Measurements from ENCODE around the gene USP21.

The USP21 gene

DNA sequence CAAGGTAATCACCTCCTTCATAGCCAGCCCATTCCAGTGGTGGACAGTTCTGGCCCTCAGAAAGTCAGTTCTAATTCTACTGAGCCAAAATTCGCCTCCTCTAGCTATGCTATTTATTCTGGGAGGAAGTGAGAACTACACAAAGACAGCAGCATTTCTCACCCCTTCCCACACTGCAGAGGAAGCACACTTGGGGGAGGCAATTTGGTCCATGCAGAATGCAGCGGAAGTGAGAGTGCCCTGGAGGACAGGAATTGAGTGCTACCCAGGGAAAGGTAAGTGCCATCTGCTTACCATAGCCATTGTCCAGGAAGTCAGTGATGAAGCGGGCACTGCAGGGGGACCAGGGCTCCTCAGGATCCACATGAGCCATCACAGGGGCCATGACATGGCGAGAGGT is 35.9 kb downstream of the USP21 start:
- DNase-seq, result no peak

DNA sequence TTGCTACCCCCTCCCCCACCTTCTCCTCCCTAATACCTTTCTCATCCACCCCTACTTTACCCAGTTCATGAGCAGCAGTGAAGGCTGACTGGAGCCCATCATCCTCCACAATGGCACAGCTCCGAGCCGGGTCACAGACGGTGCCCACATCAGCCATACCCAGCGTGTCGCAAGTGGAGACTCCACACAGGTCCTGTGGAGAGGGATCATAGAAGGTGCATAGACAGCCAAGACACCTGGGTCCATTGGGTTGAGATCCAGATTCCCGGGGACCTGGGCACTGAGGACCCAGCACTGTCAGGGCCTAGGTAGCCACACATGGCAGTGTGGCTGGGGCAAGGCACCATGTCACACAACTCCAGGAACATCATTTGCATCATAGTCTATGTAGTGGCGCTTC is 36.8 kb downstream of the USP21 start:
- DNase-seq, result no peak

DNA sequence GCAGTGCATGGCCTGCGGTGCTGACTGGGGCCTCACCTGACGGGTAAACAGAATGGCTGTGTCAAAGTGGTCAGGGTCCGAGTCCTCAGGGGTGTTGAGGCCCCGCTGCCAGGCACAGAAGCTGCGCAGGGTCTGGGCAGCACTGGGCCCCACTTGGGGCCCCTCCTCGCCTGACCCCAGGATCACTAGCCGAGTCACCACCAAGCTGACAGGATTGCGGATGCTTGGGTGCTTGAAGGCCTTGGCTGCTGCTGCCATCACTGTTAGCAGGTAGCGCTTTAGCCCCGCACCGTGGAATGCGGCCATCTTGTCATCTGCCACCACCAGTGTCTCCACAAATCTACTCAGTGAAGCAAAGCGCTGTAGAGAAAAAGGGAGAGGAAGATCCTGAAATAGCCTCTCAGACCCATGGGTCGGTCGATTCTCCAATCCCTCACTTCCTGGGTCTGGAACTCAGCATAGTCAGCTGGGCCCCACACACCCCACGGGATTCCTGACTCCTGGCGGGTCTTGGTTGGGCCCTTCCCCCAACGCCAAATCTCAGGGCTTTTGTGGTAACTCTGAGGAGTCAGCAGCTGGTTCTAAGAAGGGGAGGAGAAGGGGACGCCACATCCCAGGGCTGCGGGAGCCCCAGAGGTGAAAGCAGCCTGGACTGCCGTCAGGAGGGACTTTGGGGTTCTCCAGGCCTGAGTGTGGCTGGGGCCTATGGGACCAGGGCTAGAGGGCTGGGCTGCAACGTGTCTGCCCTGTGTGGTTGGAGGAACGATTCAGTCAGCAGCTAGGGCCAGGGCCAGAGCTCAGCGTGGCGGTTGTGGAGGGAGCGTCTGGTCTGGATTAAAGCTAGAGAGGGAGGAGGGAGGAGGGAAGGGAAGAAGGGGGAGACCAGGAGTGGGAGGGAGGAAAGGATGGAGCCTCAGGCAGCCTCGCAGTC is 37.5 kb downstream of the USP21 start:
- no peak for DNase-seq

DNA sequence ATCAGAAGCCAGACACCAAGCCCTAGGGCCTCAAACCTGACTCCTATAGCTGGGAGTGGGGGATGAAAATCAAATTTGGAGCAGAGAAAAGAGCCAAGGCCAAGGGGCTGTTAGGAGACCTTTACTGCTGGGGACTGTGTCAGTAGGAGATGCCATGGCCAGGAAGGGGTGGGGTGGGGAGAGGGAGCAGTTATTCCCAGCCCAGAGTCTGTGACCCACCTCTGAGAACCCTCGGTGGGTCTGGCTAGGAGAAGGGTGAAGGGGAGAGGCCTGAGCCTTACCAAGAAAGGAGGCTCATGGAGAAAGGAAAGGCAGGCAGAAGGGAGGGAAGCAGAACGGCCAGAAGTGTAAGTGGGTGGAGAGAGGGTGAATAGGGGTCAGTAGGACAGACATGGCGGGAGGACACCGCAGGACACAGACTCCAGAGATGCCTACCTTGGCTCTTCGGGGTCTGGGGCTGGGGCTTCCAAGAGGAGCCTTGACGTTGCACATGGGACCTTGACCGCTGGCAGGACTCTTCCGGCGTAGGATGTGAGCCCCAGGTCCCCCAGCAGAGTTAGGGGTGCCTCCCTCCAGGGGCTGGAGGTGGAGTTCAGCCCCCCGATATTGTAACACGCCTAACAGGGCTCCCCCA is 38.4 kb downstream of the USP21 start:
- no peak for DNase-seq

DNA sequence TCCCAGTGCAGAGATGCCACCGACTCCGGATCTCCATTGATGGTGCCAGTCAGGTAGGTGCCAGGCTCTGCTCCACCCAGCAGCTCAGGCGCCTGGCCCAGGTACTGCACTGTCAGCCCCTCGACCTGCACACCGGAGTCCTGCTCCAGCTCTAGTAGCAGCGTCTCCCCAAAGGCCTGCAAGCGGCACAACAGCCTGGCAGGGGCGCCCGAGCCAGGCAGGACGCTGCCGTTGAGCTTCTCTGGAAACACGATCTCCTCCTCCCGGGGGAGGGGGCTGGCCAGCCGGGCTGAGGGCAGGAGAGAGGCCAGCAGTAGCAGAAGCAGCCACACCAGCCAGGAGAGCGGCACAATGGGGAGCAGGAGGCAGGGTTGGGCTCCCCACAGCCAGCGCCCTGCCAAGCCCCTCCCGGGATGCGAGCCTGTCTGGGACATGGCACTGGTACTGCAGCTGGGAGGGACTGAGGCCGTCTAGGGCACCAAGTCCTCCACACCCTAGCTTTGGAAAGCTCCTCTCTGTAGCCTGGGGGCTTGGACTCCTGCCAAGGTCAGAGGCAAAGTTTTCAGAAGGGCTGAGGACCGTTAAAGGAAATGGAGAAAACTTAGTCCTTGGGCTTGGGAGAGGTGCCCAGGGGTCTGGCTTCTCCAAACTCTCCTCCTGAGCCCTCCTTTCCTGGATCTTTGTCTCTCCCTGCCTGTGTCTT is 39.0 kb downstream of the USP21 start:
- no peak for DNase-seq

DNA sequence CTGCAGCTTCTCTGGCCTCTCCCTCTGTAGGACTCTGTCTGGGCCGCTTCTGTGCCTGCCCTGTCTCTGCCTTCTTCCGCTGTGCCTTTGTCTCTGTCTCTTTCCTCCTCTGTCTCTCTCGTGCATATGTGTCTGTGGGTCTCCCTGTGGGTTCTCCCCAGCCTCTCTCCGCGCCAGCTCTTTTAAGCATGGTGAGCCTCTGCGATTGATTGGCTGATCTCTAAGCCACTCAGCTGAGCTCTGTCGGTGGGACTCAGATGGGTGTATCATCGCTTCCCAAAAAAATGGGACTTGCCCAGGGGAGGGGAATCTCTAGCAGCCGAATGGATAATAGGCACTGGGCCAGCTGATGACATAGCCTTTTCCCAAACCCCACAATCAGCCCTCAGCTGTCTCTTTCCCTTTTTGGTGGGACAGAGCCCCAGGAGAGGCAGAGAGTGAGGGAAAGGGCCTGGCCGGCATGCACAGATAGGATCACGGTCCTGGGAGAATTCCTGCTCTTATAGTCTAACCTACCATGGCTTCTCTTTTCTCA is 39.7 kb downstream of the USP21 start, which contains the start of gene ADAMTS4:
Gene ADAMTS4 (minus strand): TSS at position 158 of the 535 bp plus-strand sequence. CDS start 427 bp downstream, outside the sequence.
- no peak for DNase-seq

DNA sequence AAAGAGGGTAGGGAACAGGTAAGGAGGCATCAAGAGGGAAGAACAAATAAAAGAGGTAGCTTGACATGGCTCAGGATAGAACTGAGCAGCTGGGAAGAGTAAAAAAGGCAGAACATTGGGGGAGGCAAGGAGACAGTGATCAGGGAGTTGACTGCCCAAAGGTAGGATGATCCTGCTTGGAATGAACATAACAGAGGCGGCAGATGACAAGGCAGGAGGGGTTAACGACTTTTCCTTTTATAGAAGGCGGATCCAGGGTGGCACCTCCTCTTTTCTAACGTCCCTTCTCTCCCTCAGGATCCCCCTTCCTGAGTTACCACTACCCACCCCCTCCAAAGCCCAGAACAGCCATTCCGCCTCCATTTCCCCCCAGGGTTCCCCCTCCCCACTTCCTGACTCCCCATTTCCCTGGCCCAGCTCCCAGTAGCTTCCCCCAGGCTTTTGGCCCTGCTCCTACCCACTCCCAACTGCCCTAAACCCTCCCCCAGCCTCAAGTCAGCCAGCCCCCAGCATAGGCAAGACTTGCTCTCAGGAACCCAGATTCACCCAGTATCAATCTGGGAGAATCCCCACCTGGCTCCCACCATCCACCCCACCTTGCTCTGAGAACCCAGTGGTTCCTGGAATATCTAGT is 40.3 kb downstream of the USP21 start:
- DNase-seq, result no peak

- DNase-seq, result no peak
These were observed 41.2 kb downstream of the USP21 start for GRCh38 chr1:161200421-161200991.

DNA sequence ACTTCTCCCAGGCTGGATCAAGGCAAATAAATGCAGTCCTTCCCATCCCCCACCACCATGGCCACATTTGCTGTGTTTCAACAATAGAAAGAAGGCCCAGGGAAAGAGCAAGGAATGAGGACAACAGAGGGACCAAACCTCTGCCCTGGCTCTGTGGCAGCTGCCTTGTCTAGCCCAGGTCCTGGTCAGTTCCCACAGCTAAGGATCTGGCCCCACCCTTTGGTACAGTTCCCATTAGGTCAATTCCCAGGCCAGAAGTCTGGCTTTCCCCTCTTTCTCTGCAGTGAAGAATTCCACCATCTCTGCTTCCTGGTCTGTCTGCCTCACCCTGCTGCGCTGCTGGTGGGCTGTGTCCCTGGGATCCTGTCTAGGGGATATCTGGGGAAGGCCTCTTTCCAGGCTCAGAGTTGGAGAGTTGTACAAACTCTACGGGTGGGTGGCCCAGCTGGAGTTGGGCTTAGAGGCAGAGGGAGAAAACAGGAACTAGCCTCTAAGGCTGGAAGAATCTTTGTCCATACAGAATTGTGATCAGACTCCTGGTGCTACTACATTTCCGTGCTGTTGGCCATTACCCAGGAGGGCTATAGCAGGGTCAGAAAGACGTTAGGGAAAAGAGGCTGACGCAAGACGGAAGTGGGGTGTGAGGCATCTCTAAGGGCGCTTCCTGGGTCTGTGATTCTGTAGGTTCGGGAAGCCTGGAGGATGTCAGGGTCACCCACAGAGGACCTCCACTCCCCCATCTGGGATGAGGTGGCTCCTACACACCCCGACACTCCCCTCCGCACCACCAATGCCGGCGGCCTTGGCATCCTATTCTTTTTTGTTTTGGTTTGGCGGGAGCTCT is 41.9 kb downstream of the USP21 start:
- no peak for DNase-seq

DNA sequence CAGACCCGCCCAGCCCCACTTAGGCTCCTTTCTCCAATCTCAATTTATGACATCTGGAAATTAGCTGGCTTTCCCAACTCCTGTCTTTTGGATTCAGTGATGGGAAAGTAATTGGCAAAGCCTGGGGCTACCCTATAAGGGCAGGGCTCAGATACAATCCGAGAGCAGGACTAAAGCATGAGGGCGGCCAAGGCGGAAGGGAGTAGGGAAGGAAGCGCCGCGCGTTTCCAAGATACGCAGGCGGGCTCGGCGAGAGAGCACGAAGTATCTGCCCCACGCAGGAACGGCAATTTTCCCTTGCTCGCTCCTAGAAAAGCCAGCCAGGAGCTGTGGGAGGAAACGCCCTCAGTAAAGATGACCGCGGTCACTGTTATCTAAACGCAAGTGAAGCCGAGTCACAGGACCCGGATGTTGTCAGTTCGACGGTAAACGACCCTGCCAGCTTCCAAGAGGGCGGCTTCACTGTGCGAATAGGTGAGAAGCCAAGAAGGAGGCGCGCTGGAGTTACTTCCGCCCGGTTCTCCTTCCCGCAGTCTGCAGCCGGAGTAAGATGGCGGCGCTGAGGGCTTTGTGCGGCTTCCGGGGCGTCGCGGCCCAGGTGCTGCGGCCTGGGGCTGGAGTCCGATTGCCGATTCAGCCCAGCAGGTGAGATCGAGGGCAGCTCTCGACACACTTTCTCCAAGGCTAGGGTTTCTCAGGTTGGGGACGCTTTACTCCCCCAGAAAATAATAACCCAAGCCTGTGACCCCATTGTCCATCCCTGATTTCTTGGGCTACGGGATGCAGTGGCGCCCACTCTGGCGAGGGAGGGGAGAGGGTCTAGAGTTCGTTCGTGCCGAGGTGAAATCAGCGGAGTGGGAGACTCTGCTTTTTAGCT is 42.8 kb downstream of the USP21 start, which contains the start of gene NDUFS2:
Gene NDUFS2 (plus strand): TSS at position 532 of the 877 bp plus-strand sequence. CDS start 19 bp downstream, at position 551.
- DNase-seq, result peak; percentile 92

DNA sequence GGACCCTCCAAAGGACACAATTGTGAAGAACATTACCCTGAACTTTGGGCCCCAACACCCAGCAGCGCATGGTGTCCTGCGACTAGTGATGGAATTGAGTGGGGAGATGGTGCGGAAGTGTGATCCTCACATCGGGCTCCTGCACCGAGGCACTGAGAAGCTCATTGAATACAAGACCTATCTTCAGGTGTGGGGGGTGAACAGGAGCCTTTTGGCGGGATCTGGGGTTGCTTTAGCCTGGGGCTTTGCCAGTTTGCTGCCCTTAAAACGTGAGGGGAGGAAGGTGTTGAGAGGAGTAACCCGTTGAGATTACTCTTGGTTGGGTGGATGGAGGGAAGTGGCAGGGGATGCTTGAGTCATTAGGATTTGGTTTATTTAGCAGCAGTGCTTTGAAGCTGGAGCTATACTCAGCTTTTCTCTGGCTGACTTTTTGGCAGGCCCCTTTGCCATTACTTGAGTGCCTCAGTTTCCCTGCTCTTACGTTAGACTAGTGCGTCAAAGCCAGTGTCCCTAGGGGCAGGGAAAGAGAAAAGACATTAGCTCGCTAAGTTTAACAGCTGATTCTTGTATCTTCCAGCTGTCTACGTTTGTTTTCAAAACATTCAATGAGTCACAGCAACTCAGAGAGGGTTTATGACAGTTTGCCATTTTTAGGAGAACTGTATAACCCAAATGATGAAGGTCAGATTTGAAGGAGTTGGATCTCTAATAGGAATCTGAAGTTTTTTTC is 47.3 kb downstream of the USP21 start:
- no peak for DNase-seq

DNA sequence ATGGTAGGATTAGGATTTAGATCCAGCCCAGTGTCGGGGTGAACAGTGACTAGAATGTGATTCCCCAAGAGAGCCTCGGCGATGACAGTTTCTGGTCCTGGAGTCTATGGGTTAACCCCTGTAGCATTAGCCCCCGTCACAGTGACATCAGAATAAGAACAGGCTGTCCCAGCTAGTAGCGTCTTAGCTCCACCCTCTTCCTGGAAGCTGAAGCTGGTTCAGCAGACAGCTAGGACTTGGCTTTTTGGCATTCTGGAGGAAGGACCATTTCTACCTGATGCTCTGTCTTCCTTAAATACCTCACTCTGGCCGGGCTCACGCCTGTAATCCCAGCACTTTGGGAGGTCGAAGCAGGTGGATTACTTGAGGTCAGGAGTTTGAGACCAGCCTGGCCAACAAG is 47.9 kb downstream of the USP21 start:
- no peak for DNase-seq

DNA sequence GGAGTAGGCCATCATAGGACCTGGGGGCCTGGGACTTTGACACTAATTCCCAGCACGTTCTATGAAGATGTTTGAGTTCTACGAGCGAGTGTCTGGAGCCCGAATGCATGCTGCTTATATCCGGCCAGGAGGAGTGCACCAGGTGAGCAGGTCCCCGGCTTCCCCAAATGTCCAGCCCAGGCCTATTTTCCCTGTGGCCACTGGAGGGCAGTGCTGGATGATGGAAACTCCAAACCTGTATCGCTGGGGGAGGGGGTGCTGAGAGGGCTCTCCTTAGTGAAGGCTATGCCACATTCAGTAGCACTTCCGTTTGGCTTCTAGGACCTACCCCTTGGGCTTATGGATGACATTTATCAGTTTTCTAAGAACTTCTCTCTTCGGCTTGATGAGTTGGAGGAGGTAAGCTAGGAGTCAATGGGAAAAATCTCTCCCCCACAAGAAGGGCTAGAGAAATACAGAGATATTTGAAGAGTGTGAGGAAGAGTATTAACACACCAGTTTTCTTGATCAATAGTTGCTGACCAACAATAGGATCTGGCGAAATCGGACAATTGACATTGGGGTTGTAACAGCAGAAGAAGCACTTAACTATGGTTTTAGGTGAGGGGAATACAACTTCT is 50.6 kb downstream of the USP21 start:
- DNase-seq, result peak; percentile 55

GRCh38 chr1:161214369-161214768 is 55.1 kb downstream of the USP21 start:
- no peak for DNase-seq

GRCh38 chr1:161215076-161215475 is 55.8 kb downstream of the USP21 start, which contains the start of gene FCER1G:
Gene FCER1G (plus strand): TSS chr1:161215295. CDS start chr1:161215322, 27 bp downstream.
- DNase-seq, result no peak

Measured in NCI-H2029 treated with DMSO at 0.1 percent for 48 hours (cell line).